Islet precursor cell (in vitro differentiated cells): ENCODE results near the gene GADD45A.
"Not testable (repeated sequence)": the region's sequence is repeated elsewhere in the genome, so short reads cannot be mapped to it uniquely, and the experiment has no call there.

ENCODE experiments used
- DNase-seq: peaks from one replicate; pipeline ENCODE4 v3.0.0-alpha.2; 2018

GADD45A gene

GRCh38 chr1:67723126-67723525 is 38.1 kb downstream of the GADD45A start:
- no peak for DNase-seq

GRCh38 chr1:67723620-67724019 is 38.6 kb downstream of the GADD45A start:
- DNase-seq = no peak

GRCh38 chr1:67724928-67725560 is 40.0 kb downstream of the GADD45A start:
- no peak for DNase-seq

GRCh38 chr1:67726224-67726623 is 41.2 kb downstream of the GADD45A start:
- no peak for DNase-seq

- no peak for DNase-seq
These were observed 44.9 kb downstream of the GADD45A start for GRCh38 chr1:67729872-67730271.

- not testable (repeated sequence) for DNase-seq
These were observed 45.3 kb downstream of the GADD45A start for GRCh38 chr1:67730312-67730711.

GRCh38 chr1:67731322-67731721 is 46.3 kb downstream of the GADD45A start:
- DNase-seq = no peak

- no peak for DNase-seq
These were observed 47.8 kb downstream of the GADD45A start for GRCh38 chr1:67732750-67733151.

GRCh38 chr1:67733681-67734322 is 48.8 kb downstream of the GADD45A start:
- no peak for DNase-seq

GRCh38 chr1:67734323-67734690 is 49.3 kb downstream of the GADD45A start:
- no peak for DNase-seq

GRCh38 chr1:67735206-67735605 is 50.2 kb downstream of the GADD45A start:
- DNase-seq = no peak

GRCh38 chr1:67735806-67736627 is 51.0 kb downstream of the GADD45A start:
- DNase-seq = peak; percentile 81

- DNase-seq = no peak
These were observed 51.7 kb downstream of the GADD45A start for GRCh38 chr1:67736750-67737149.

GRCh38 chr1:67737875-67738274 is 52.9 kb downstream of the GADD45A start:
- DNase-seq = no peak
